PC-9 (cell line): ENCODE measurements around the gene OR10K2. TPM values are rescaled to one million over a fixed set of nuclear protein-coding genes. Genes with fewer than 3 reads are reported as not detected.

Experiments used
- BruUV-seq: library from RNA; stranded (reverse); fragments of 400-500 nt; replicated peaks from 2 replicates; lab custom pipeline; 2021; lab: Mats Ljungman, UMichigan
- CTCF ChIA-PET: fragments of 300-600 bp; sonication (Branson Sonifier 250); formaldehyde crosslinking; loops from one replicate; lab custom pipeline; 2022; ENCODE audit warnings: antibody characterized with exemption; lab: Charles Lee
- POLR2A ChIA-PET: fragments of 300-600 bp; sonication (Branson Sonifier 250); formaldehyde crosslinking; loops from one replicate; lab custom pipeline; 2022; ENCODE audit warnings: antibody characterized with exemption; ENCODE audit not compliant: unreplicated experiment; lab: Charles Lee
- DNase-seq, 2 experiments: peaks; one replicate each; pipeline versions ENCODE4 v3.0.0 to v3.0.0-alpha.2; 2015 to 2022; ENCODE audit warnings: mixed read lengths in 1 of 2
- H2AFZ ChIP-seq: fragments of 200-600 bp; sonication (generic); 2 replicates; pipeline ENCODE4 v1.8.1; 2017; ENCODE audit warnings: antibody characterized with exemption
- H3F3A ChIP-seq: fragments of 200-600 bp; sonication (generic); 2 replicates; pipeline ENCODE4 v1.8.1; 2017; ENCODE audit warnings: antibody characterized with exemption, mild to moderate bottlenecking, low read depth; ENCODE audit not compliant: insufficient read depth
- H3K27ac ChIP-seq: fragments of 200-600 bp; sonication (generic); 2 replicates; pipeline ENCODE4 v1.6.1; 2016; ENCODE audit warnings: mixed run types
- H3K27me3 ChIP-seq: fragments of 200-600 bp; sonication (generic); 2 replicates; pipeline ENCODE4 v1.6.1; 2016; ENCODE audit warnings: low read depth, mixed run types; ENCODE audit not compliant: insufficient read depth
- H3K36me3 ChIP-seq: fragments of 200-600 bp; sonication (generic); 2 replicates; pipeline ENCODE4 v1.6.1; 2016; ENCODE audit warnings: low read depth, mixed run types
- H3K4me1 ChIP-seq: fragments of 200-600 bp; sonication (generic); replicated peaks from 2 replicates; pipeline ENCODE4 v1.6.1; 2016; ENCODE audit warnings: mixed run types; ENCODE audit not compliant: insufficient read depth
- H3K4me2 ChIP-seq: fragments of 200-600 bp; sonication (generic); 2 replicates; pipeline ENCODE4 v1.6.1; 2017; ENCODE audit warnings: mixed run types
- H3K4me3 ChIP-seq: fragments of 200-600 bp; sonication (generic); 2 replicates; pipeline ENCODE4 v1.6.1; 2016; ENCODE audit warnings: mixed run types
- H3K79me2 ChIP-seq: fragments of 200-600 bp; sonication (generic); 2 replicates; pipeline ENCODE4 v1.6.1; 2017; ENCODE audit warnings: low read depth, mixed run types
- H3K9me2 ChIP-seq: fragments of 200-600 bp; sonication (generic); 2 replicates; pipeline ENCODE4 v1.8.1; 2017; ENCODE audit warnings: mild to moderate bottlenecking; ENCODE audit not compliant: insufficient read depth
- H3K9me3 ChIP-seq: fragments of 200-600 bp; sonication (generic); 2 replicates; pipeline ENCODE4 v1.8.1; 2016; ENCODE audit warnings: low read depth; ENCODE audit not compliant: insufficient read depth
- H4K20me1 ChIP-seq: fragments of 200-600 bp; sonication (generic); 2 replicates; pipeline ENCODE4 v1.8.1; 2017; ENCODE audit not compliant: insufficient read depth
- CTCF ChIP-seq: fragments of 200-600 bp; sonication (generic); conservative IDR thresholded peaks from 2 replicates; pipeline ENCODE4 v1.6.1; 2017; ENCODE audit warnings: mixed run types, antibody characterized with exemption, mild to moderate bottlenecking, moderate library complexity
- EZH2 ChIP-seq: fragments of 200-600 bp; sonication (generic); IDR thresholded peaks from 2 replicates; pipeline ENCODE4 v1.8.0; 2017; ENCODE audit warnings: antibody characterized with exemption, low read depth
- intact Hi-C: fragments of 100-400 bp; cut with micrococcal nuclease; formaldehyde crosslinking; loops from one replicate; pipeline ENCODE4 v1.10.0; 2022; ENCODE audit not compliant: unreplicated experiment
- total RNA-seq: library from RNA; stranded (reverse); gene quantifications from 2 replicates; pipeline ENCODE4 v1.2.3, GENCODE V29; 2021

The OR10K2 gene
- total RNA-seq, 1 experiment from 2014 or later, result not detected

- intact Hi-C loops, result no loop called here
- H4K20me1 ChIP-seq, result no peaks in the 10 kb centered on the region
- CTCF ChIA-PET, result no interaction called here
- H3K27ac ChIP-seq, result no peak overlapping the region
- DNase-seq, result no peak
- H3K27me3 ChIP-seq, result no peaks in the 10 kb centered on the region
- no peaks in the 10 kb centered on the region for H3K79me2 ChIP-seq
- no peaks in the 10 kb centered on the region for H3F3A ChIP-seq
- H3K9me2 ChIP-seq, result no peaks in the 10 kb centered on the region
- POLR2A ChIA-PET, result no interaction called here
- H3K36me3 ChIP-seq, result no peaks in the 10 kb centered on the region
- no TSS peak for BruUV-seq
- no peak overlapping the region for H3K4me3 ChIP-seq
- H3K9me3 ChIP-seq, result no peaks in the 10 kb centered on the region
- no peak overlapping the region for H2AFZ ChIP-seq
- TF ChIP-seq CTCF, result no peak
- no peak for TF ChIP-seq EZH2
- H3K4me2 ChIP-seq, result no peak overlapping the region
- H3K4me1 ChIP-seq, result no peaks in the 10 kb centered on the region
Measured at GRCh38 chr1:158396646-158397045, 29.4 kb downstream of the OR10K2 start.

- BruUV-seq, result no TSS peak
- no peak overlapping the region for H3K4me2 ChIP-seq
- H3K36me3 ChIP-seq, result no peaks in the 10 kb centered on the region
- H3K9me2 ChIP-seq, result no peaks in the 10 kb centered on the region
- no peaks in the 10 kb centered on the region for H3K9me3 ChIP-seq
- H3K4me1 ChIP-seq, result no peaks in the 10 kb centered on the region
- intact Hi-C loops, result no loop called here
- no peaks in the 10 kb centered on the region for H3K79me2 ChIP-seq
- no peak overlapping the region for H3K4me3 ChIP-seq
- H2AFZ ChIP-seq, result no peak overlapping the region
- DNase-seq, result no peak
- H4K20me1 ChIP-seq, result no peaks in the 10 kb centered on the region
- no peak overlapping the region for H3K27ac ChIP-seq
- TF ChIP-seq EZH2 (no peak), CTCF (no peak)
- no peaks in the 10 kb centered on the region for H3F3A ChIP-seq
- ChIA-PET CTCF (no interaction called here), POLR2A (no interaction called here)
- no peaks in the 10 kb centered on the region for H3K27me3 ChIP-seq
Measured at GRCh38 chr1:158393476-158393875, 32.6 kb downstream of the OR10K2 start.

GRCh38 chr1:158391099-158391498, 34.9 kb downstream of the OR10K2 start:
- intact Hi-C loops, result no loop called here
- Histone ChIP-seq H3K27me3 (no peaks in the 10 kb centered on the region), H3K79me2 (no peaks in the 10 kb centered on the region), H3K9me2 (no peaks in the 10 kb centered on the region), H3K4me3 (no peak overlapping the region), H3K4me1 (no peaks in the 10 kb centered on the region), H3K27ac (no peak overlapping the region), H4K20me1 (no peaks in the 10 kb centered on the region), H2AFZ (no peak overlapping the region), H3K4me2 (no peak overlapping the region), H3K36me3 (no peaks in the 10 kb centered on the region), H3F3A (no peaks in the 10 kb centered on the region), H3K9me3 (no peaks in the 10 kb centered on the region)
- no TSS peak for BruUV-seq
- no peak for DNase-seq
- POLR2A ChIA-PET, result interaction anchor here (0.7 kb wide), 1 partner anchor 354 kb away, joined by 7 read pairs; no protein-coding TSS in a partner anchor
- TF ChIP-seq CTCF (no peak), EZH2 (no peak)
- CTCF ChIA-PET, result no interaction called here
